Measurements from ENCODE around the gene HIF1AN.
A peak's percentile ranks its signal among the peaks of the same experiment; 100 is the strongest.

Gene HIF1AN

GRCh38 chr10:100528123-100528886 is 7.4 kb upstream of the HIF1AN start:
- no peak for DNase-seq (ENCODE audit: low read depth in 1 of 2, low spot score in 1 of 2)
- H3K27me3 ChIP-seq (ENCODE audit: insufficient read depth, poor library complexity, severe bottlenecking): no peaks in the 10 kb centered on the region
- peak overlapping the region; percentile 96 for H3K4me3 ChIP-seq (replicated peaks; ENCODE audit: insufficient read depth, low read length)
- peak overlapping the region; percentile 78 for H3K27ac ChIP-seq (replicated peaks)
- TF ChIP-seq CTCF (IDR thresholded peaks at IDR 0.05; ENCODE audit: insufficient read depth, low read length): no peak
- no peak for TF ChIP-seq REST (IDR thresholded peaks at IDR 0.05; ENCODE audit: insufficient replicate concordance, low read depth)
- no peak for TF ChIP-seq GABPA (IDR thresholded peaks at IDR 0.05; ENCODE audit: low read depth)
- peak; percentile 48; the same call in 1 of the 2 replicates for TF ChIP-seq SPI1 (IDR thresholded peaks at IDR 0.05; ENCODE audit: borderline replicate concordance, low read depth)
- TF ChIP-seq POLR2AphosphoS5 (IDR thresholded peaks at IDR 0.05; ENCODE audit: low read depth): no peak

- H3K27ac ChIP-seq (replicated peaks): peak overlapping the region; percentile 78
- H3K27me3 ChIP-seq (ENCODE audit: insufficient read depth, poor library complexity, severe bottlenecking): no peaks in the 10 kb centered on the region
- peak overlapping the region; percentile 96 for H3K4me3 ChIP-seq (replicated peaks; ENCODE audit: insufficient read depth, low read length)
- DNase-seq (ENCODE audit: low read depth in 1 of 2, low spot score in 1 of 2): no peak
- TF ChIP-seq SPI1 (IDR thresholded peaks at IDR 0.05; ENCODE audit: borderline replicate concordance, low read depth): peak; percentile 52; the same call in 1 of the 2 replicates
- no peak for TF ChIP-seq REST (IDR thresholded peaks at IDR 0.05; ENCODE audit: insufficient replicate concordance, low read depth)
These were observed 6.7 kb upstream of the HIF1AN start for GRCh38 chr10:100528921-100529474.

GRCh38 chr10:100529475-100530298 is 6.1 kb upstream of the HIF1AN start, which contains the start of gene NDUFB8:
TSS of gene NDUFB8 (minus strand) at chr10:100529871. CDS start at chr10:100529851, 20 bp downstream.
- TF ChIP-seq POLR2AphosphoS5 (IDR thresholded peaks at IDR 0.05; ENCODE audit: low read depth): peak; percentile 78
- peak; percentile 45 for TF ChIP-seq REST (IDR thresholded peaks at IDR 0.05; ENCODE audit: insufficient replicate concordance, low read depth)
- TF ChIP-seq CTCF (IDR thresholded peaks at IDR 0.05; ENCODE audit: insufficient read depth, low read length): no peak
- Histone ChIP-seq H3K4me3 (replicated peaks; ENCODE audit: insufficient read depth, low read length) (peak within 1 kb of the TSS; percentile 96), H3K27me3 (ENCODE audit: insufficient read depth, poor library complexity, severe bottlenecking) (no peaks in the 10 kb centered on the region), H3K27ac (replicated peaks) (peak within 1 kb of the TSS; percentile 78)
- DNase-seq (ENCODE audit: low read depth in 1 of 2, low spot score in 1 of 2): peak; percentile 70 to 92

Data from HL-60 (cell line).